Astrocyte of the cerebellum (primary cell): ENCODE results near the gene MMRN1.
"Not testable (repeated sequence)": the region's sequence is repeated elsewhere in the genome, so short reads cannot be mapped to it uniquely, and the experiment has no call there.

Experiments used
- DNase-seq: peaks from one replicate; pipeline ENCODE4 v3.0.0-alpha.2; 2011; ENCODE audit warnings: low read depth
- H3K4me3 ChIP-seq: 2 replicates; pipeline ENCODE4 v1.5.1; 2011; ENCODE audit warnings: mild to moderate bottlenecking, low read depth, low read length, moderate library complexity
- in situ Hi-C: cut with HindIII; loops from 2 replicates; pipeline ENCODE4 v1.10.0; 2017; ENCODE audit warnings: low sequenced_read_pairs
- TF ChIP-seq, protein P1 (sequence below): IDR thresholded peaks from 2 replicates; pipeline ENCODE4 v1.5.1; 2012; ENCODE audit warnings: low read length, low read depth, moderate library complexity, mild to moderate bottlenecking; ENCODE audit errors: missing control alignments

MMRN1 gene

DNA sequence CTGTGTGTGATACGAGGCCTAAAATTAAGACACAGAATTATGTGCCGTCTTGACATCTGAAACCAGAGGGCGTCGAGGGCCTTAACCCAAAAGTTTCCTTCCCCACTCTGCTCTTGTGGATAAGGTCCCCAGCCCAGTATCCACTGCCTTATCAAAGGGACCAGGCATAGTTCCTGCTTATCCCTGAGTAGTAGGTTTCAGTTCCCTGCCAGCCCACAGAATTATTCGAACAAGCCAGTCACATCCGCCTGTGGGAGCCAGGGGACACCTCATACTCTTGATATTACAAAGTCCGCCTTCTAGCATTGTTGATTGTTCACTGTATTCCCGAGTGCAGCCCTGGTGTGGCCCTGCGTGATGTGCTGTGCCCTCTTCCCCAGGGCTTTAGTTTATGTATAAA is 5.4 kb upstream of the MMRN1 start:
- no peak for DNase-seq
- TF ChIP-seq, protein P1, sequence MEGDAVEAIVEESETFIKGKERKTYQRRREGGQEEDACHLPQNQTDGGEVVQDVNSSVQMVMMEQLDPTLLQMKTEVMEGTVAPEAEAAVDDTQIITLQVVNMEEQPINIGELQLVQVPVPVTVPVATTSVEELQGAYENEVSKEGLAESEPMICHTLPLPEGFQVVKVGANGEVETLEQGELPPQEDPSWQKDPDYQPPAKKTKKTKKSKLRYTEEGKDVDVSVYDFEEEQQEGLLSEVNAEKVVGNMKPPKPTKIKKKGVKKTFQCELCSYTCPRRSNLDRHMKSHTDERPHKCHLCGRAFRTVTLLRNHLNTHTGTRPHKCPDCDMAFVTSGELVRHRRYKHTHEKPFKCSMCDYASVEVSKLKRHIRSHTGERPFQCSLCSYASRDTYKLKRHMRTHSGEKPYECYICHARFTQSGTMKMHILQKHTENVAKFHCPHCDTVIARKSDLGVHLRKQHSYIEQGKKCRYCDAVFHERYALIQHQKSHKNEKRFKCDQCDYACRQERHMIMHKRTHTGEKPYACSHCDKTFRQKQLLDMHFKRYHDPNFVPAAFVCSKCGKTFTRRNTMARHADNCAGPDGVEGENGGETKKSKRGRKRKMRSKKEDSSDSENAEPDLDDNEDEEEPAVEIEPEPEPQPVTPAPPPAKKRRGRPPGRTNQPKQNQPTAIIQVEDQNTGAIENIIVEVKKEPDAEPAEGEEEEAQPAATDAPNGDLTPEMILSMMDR = no peak
- in situ Hi-C loops = no loop called here

GRCh38 chr4:89897867-89898266 is 3.2 kb downstream of the MMRN1 start:
- in situ Hi-C loops = no loop called here
- H3K4me3 ChIP-seq = no peak overlapping the region
- DNase-seq = no peak
- TF ChIP-seq, protein P1 = no peak

More for the DNA sequence above, 5.4 kb upstream of the MMRN1 start:
- H3K4me3 ChIP-seq = no peak overlapping the region

GRCh38 chr4:89898304-89898716 is 3.7 kb downstream of the MMRN1 start:
- H3K4me3 ChIP-seq = no peak overlapping the region
- TF ChIP-seq, protein P1 = no peak
- no peak for DNase-seq
- in situ Hi-C loops = no loop called here

DNA sequence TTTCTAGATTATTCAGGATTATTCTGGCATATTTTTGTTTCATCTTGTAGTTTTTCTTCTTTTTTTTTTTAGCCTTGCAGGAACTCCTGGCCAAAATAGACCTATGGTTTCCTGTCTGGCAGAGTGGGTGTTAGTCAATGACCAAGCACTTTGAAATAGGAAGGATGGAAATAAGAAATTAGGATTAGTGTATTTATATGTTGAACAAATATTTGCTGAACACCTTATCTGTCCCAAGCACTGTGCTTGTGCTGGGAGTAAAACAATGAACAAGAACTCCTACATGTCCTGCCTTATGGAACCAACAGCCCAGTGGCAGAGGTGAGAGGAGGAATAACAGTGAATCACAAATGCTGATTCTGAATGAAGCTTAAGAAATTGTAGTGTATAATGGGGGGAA is 4.5 kb downstream of the MMRN1 start:
- in situ Hi-C loops = no loop called here
- DNase-seq = no peak
- no peak overlapping the region for H3K4me3 ChIP-seq
- TF ChIP-seq, protein P1 = no peak

- H3K4me3 ChIP-seq = no peak overlapping the region
- DNase-seq = no peak
- TF ChIP-seq, protein P1 = no peak
- in situ Hi-C loops = no loop called here
Measured at GRCh38 chr4:89899854-89900253, 5.2 kb downstream of the MMRN1 start.

- in situ Hi-C loops, H3K4me3 ChIP-seq: not testable (repeated sequence)
- TF ChIP-seq, protein P1 = peak; percentile 81
- peak; percentile 45 for DNase-seq
Measured at GRCh38 chr4:89901808-89902431, 7.3 kb downstream of the MMRN1 start.
